ENCODE results near the gene IL18R1.

Gene IL18R1, protein sequence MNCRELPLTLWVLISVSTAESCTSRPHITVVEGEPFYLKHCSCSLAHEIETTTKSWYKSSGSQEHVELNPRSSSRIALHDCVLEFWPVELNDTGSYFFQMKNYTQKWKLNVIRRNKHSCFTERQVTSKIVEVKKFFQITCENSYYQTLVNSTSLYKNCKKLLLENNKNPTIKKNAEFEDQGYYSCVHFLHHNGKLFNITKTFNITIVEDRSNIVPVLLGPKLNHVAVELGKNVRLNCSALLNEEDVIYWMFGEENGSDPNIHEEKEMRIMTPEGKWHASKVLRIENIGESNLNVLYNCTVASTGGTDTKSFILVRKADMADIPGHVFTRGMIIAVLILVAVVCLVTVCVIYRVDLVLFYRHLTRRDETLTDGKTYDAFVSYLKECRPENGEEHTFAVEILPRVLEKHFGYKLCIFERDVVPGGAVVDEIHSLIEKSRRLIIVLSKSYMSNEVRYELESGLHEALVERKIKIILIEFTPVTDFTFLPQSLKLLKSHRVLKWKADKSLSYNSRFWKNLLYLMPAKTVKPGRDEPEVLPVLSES

DNA sequence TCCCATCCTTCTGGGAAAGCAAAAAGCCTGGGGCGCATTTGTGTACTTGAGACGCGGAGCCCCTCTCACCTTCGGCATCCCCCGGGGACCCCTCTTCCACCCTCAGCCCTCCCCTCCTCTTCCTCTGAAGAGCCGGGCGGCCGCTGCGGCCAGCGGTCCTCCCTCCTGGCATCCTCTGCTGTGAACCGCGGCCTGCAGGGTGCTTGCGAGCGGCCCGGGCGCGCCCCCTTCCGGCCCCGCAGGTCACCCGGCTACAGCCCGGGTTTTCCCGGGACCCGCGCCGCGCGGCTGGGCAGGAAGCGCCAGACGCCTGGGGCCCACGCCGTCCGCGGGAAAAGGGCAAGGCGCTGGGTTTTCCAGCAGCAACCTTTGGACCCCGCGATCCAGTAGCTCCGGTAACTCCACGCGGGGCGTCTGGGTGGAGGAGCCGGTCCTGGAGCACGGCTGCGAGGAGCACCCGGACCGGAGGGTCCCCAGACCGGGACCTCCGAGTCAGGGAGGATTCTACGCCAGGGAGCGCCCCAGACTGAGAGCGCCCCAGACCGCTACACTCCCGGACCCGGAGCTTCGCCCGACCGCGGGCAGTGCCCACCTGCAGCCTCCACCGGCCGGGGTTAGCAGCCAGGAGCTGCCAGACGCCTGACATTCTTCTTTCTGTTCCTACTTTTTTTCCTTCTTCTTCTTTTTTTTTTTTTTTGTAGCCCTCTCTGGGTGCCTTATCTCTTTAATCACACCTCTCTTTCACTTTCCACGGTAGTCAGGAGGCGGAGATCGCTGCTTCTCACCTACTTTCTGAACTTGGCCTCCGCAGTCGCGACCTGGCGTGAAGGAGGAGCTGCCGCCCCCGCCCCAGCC, at the start of gene IL18R1:
Gene IL18R1, plus strand, starts transcription at position 271 of the 855 bp plus-strand sequence. CDS start 6,865 bp downstream, outside the sequence.
- ChIA-PET POLR2A (no interaction called here), CTCF (interaction anchor here (0.6 to 6.4 kb wide), 30 partner anchors 9 to 472 kb away, joined by 3 to 51 read pairs (median 4); no protein-coding TSS in a partner anchor)
- H3K4me3 ChIP-seq (ENCODE audit: low read depth, low read length), result peak within 1 kb of the TSS; percentile 68
- DNase-seq (ENCODE audit: low read depth, low spot score), result no peak
- TF ChIP-seq CTCF (IDR thresholded peaks at IDR 0.05; ENCODE audit: insufficient read depth, low read length, missing control alignments), result peak; percentile 94

DNA sequence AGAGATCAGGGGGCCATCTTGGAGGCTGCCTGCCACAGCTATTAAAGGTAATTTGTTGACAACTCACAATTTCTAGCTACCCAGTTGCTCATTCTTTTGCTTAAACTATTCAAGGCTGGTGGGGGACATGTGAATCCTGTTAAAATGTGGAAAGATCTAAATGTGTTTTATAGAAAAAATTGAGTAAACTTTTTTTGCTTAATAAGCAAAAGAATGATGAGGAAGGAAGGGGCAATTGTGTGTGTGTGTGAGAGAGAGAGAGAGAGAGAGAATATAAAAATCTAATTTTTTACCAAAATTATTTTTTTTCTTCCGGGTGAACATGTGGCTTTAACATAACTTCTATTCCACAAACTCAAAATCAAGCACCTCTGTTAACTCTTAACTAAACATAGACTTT, 49.5 kb upstream of the IL18R1 start:
- CTCF ChIA-PET, result no interaction called here

GRCh38 chr2:102310964-102311640, 44.5 kb upstream of the IL18R1 start, which contains the start of gene IL1RL1:
TSS of gene IL1RL1 (plus strand) at chr2:102311563. CDS start at chr2:102338265, 26,702 bp downstream.
- POLR2A ChIA-PET, result no interaction called here
- DNase-seq (ENCODE audit: low read depth, low spot score), result no peak
- no peak within 1 kb of the TSS for H3K4me3 ChIP-seq (ENCODE audit: low read depth, low read length)
- TF ChIP-seq CTCF (IDR thresholded peaks at IDR 0.05; ENCODE audit: insufficient read depth, low read length, missing control alignments), result no peak
- CTCF ChIA-PET, result no interaction called here

More for the DNA sequence above, 49.5 kb upstream of the IL18R1 start:
- no peak for TF ChIP-seq CTCF (IDR thresholded peaks at IDR 0.05; ENCODE audit: insufficient read depth, low read length, missing control alignments)
- no peak for DNase-seq (ENCODE audit: low read depth, low spot score)
- POLR2A ChIA-PET, result no interaction called here
- no peak overlapping the region for H3K4me3 ChIP-seq (ENCODE audit: low read depth, low read length)

DNA sequence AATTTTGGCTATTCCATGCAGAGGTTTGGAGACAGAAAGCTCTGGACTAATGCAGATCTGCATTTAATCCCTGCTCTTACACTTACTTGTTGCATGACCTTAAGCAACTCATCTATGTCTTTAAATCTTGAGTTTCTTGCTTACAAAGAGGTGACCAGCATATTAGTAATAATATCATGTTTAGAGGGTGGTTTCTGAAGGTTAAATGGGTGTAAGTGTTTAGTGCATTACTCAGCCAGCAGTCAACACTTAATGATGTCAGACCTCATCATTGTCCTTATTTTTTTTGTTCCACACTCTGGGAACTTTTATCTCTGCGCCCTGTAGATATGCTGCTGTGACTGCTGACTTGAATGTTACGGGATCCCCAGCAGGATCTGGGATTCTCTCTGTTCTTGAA, 42.6 kb upstream of the IL18R1 start:
- peak; percentile 16 for DNase-seq (ENCODE audit: low read depth, low spot score)
- no peak overlapping the region for H3K4me3 ChIP-seq (ENCODE audit: low read depth, low read length)
- POLR2A ChIA-PET, result no interaction called here
- no peak for TF ChIP-seq CTCF (IDR thresholded peaks at IDR 0.05; ENCODE audit: insufficient read depth, low read length, missing control alignments)
- CTCF ChIA-PET, result interaction anchor here (1.4 kb wide), 1 partner anchor 43 kb away, joined by 5 read pairs; the partner anchor contains the start of gene IL18R1

DNA sequence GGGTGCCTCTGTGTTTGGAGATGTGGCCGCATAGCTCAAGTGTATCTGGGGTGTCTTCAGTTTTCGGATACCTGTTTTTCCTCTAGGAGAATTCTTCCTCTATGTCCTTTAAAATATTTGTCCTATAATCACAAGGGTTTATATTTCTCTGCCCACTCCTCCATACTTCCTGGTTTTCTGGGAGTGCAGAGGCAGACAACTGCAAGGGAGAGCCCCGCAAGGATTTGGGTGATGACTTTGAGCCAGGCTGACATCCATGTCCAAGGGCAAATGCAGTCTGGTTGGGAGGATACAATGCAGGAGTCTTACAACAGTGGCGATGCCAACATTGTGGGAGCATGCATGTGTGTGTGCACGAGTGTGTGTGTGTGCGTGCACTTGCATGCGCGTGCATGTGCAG, 42.1 kb upstream of the IL18R1 start:
- CTCF ChIA-PET, result interaction anchor here (1.4 kb wide), 1 partner anchor 43 kb away, joined by 5 read pairs; the partner anchor contains the start of gene IL18R1
- no peak for TF ChIP-seq CTCF (IDR thresholded peaks at IDR 0.05; ENCODE audit: insufficient read depth, low read length, missing control alignments)
- POLR2A ChIA-PET, result no interaction called here
- no peak overlapping the region for H3K4me3 ChIP-seq (ENCODE audit: low read depth, low read length)
- no peak for DNase-seq (ENCODE audit: low read depth, low spot score)

Data from AG04449 (cell line).